ENCODE data around the gene PIK3R3. TPM values are rescaled to one million over a fixed set of nuclear protein-coding genes. Genes with fewer than 3 reads are reported as not detected.

PIK3R3 gene
- 10 to 100 TPM; 17.3 to 24.2 (median 21.2) TPM for total RNA-seq
- polyA plus RNA-seq = 10 to 100 TPM in 2 of 3 donors, 1 to 10 TPM in 1; 6.7 to 17.4 (median 16.7) TPM
- long read RNA-seq, donor 1, full-length matches to known transcripts = 12 of 21 reads
- long read RNA-seq, donor 1, partial matches to known transcripts = 2 of 21 reads
- long read RNA-seq, donor 1, other reads (novel, unspliced or antisense) = 7 of 21 reads
- long read RNA-seq, donor 2, full-length matches to known transcripts = 12 of 24 reads
- long read RNA-seq, donor 2, partial matches to known transcripts = 11 of 24 reads
- long read RNA-seq, donor 2, other reads (novel, unspliced or antisense) = 1 of 24 reads

DNA sequence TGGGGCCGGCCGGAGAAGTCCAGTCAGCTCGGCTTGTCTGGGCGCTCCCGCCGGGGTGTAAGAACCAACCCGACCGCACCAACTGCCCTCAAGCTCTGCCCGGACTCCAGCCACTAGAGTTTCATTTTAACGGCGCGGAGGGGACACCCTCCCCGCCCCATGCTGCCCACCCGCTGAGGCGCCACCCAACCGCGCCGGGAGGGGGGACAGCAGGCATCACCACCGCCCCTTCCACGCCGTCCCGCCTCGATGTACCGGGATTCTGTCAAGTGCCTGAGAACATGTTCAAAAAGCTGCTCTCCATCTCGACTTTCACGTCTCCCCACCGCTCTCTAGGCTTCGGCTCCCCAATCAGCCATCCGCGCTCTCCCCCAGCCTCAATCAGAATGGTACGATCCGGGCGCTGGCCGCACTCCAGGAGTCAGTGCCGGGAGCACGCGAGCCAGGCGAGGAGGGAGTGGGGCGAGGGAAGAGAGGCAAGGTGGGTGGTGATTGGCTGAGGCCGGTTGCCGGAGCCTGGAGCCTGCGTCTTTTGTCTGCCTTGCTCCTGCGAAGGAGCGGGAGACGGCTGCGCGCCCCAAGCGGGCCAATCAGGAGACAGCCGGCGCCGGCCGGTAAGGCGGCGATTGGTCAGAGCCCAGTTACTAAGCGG, at the start of gene PIK3R3:
Gene PIK3R3, minus strand, starts transcription at position 101 of the 652 bp plus-strand sequence. CDS start 677 bp downstream, outside the sequence.
- Histone ChIP-seq H3K36me3 (ENCODE audit: insufficient read depth in 1 of 2, low read depth in 1 of 2) (no peaks in the 10 kb centered on the region), H3K9me3 (no peaks in the 10 kb centered on the region), H3K4me3 (peak within 1 kb of the TSS; percentile 80), H3K27me3 (ENCODE audit: insufficient read depth in 3 of 3, low read length in 2 of 3) (peaks cover 0 to 4% (median 0%) of the 10 kb centered on the region in 3 donors), H3K27ac (peak within 1 kb of the TSS; percentile 96), H3K4me1 (peaks cover 36% of the 10 kb centered on the region)
- intact Hi-C loops (cut with DNase I) = loop anchor here (2.0 to 5.0 kb wide), 4 partner anchors 40 to 95 kb away; partner anchors contain the start of gene TSPAN1 (in 1 of the 2)
- peak; percentile 94 to 99 (median 96) for ATAC-seq
- peak; percentile 98 to 99 for DNase-seq
- TF ChIP-seq, protein P1, sequence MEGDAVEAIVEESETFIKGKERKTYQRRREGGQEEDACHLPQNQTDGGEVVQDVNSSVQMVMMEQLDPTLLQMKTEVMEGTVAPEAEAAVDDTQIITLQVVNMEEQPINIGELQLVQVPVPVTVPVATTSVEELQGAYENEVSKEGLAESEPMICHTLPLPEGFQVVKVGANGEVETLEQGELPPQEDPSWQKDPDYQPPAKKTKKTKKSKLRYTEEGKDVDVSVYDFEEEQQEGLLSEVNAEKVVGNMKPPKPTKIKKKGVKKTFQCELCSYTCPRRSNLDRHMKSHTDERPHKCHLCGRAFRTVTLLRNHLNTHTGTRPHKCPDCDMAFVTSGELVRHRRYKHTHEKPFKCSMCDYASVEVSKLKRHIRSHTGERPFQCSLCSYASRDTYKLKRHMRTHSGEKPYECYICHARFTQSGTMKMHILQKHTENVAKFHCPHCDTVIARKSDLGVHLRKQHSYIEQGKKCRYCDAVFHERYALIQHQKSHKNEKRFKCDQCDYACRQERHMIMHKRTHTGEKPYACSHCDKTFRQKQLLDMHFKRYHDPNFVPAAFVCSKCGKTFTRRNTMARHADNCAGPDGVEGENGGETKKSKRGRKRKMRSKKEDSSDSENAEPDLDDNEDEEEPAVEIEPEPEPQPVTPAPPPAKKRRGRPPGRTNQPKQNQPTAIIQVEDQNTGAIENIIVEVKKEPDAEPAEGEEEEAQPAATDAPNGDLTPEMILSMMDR (IDR thresholded peaks at IDR 0.05) = no peak
- WGBS, 3 donors = 0 to 1% (median 0%) methylated on average over 41 to 55 of the region's 55 CpGs

DNA sequence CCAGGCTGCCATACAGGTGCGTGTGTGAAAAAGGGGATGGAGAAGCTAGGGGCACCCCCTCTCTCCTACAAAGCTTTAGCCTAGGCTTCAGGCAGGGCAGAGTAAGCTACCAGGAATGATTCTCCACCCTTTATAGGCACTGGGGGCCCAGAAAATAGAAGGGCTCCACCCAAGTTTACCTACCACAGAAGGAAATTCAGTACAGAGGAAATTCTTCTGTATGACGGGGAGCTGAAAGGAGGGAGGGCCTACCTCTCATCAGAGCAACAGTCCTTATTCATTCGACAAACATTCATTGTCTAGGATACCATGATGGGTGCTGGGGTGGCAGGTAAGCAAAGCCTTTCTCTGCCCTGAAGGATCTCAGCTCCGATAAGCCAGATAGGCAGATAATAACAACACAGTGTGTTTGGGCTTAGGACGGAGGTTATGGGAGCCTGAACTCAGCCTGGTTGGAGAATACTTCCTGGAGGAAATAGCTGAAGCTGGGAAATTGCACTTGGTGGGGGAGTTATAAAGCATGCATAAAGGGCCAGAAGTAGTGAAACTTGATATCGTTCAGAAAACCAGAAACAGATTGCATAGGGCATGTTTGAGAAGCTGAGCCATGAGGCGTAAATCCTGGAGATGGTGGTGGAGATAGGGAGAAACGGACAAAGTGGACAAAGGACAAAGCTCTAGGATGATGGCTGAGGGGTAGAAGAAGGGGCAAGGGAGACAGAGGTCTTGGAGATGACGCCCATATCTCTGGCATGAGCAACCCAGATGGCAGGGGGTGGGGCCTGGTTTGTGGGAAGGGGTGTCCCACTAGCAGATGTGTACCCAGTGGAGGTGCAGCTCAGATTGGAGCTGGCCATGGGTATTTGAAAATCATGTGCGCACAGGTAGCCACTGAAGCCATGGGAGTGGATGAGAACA, 49.2 kb upstream of the PIK3R3 start:
- WGBS, 3 donors = 65 to 77% (median 71%) methylated on average over 10 of the region's 10 CpGs

DNA sequence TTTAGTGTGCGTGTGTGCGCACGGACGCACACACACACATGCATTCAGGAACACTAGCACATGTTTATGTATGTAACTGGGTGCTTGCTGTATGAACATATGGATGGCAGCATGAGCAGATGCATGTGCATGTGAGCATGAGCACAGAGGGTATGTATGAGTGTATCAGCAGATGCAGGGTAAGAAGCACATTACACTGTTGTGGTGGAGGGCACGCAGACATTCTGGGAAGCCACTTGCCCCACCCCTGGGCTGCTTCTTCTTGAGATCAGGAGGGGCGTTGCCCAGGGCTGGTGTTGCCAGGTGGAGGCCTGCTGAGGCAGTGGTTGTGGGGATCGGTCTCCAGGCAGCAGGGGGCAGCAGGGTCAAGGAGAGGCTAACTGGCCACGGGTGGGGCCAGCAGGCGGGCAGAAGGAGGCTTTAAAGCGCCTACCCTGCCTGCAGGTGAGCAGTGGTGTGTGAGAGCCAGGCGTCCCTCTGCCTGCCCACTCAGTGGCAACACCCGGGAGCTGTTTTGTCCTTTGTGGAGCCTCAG, 47.7 kb upstream of the PIK3R3 start:
- ATAC-seq = no peak
- TF ChIP-seq, protein P1 (IDR thresholded peaks at IDR 0.05) = no peak
- no peak for DNase-seq
- H3K27me3 ChIP-seq (ENCODE audit: insufficient read depth in 3 of 3, low read length in 2 of 3) = no peaks in the 10 kb centered on the region
- no peak overlapping the region for H3K4me3 ChIP-seq
- peaks cover 28% of the 10 kb centered on the region for H3K4me1 ChIP-seq
- intact Hi-C loops (cut with DNase I) = no loop called here
- WGBS, 3 donors = 64 to 69% (median 68%) methylated on average over 12 of the region's 12 CpGs
- H3K36me3 ChIP-seq (ENCODE audit: insufficient read depth in 1 of 2, low read depth in 1 of 2) = no peaks in the 10 kb centered on the region
- H3K27ac ChIP-seq = no peak overlapping the region
- H3K9me3 ChIP-seq = no peaks in the 10 kb centered on the region

More for the DNA sequence above, 49.2 kb upstream of the PIK3R3 start:
- H3K9me3 ChIP-seq = no peaks in the 10 kb centered on the region
- ATAC-seq (no peak), DNase-seq (no peak)
- H3K27me3 ChIP-seq (ENCODE audit: insufficient read depth in 3 of 3, low read length in 2 of 3) = no peaks in the 10 kb centered on the region
- no peaks in the 10 kb centered on the region for H3K36me3 ChIP-seq (ENCODE audit: insufficient read depth in 1 of 2, low read depth in 1 of 2)
- peaks cover 27% of the 10 kb centered on the region for H3K4me1 ChIP-seq
- peak overlapping the region; percentile 23 for H3K27ac ChIP-seq
- TF ChIP-seq, protein P1 (IDR thresholded peaks at IDR 0.05) = no peak
- no peak overlapping the region for H3K4me3 ChIP-seq
- intact Hi-C loops (cut with DNase I) = loop anchor here in 1 of 2 donors (2.0 kb wide), 2 partner anchors 41 to 49 kb away; partner anchors contain the start of gene PIK3R3

Measured in psoas muscle (tissue), 8 donors.